Hepatocyte (in vitro differentiated cells): Measurements from ENCODE around the gene ZNRF3.
A peak's percentile ranks its signal among the peaks of the same experiment; 100 is the strongest.

Experiments
- CTCF ChIP-seq: fragments of 200-600 bp; sonication (generic); IDR thresholded peaks from 2 replicates; pipeline ENCODE4 v1.5.1; 2016; ENCODE audit warnings: antibody characterized with exemption, mild to moderate bottlenecking; ENCODE audit not compliant: poor library complexity
- EZH2 ChIP-seq: fragments of 200-600 bp; sonication (generic); IDR thresholded peaks from 2 replicates; pipeline ENCODE4 v1.6.1; 2016; ENCODE audit warnings: antibody characterized with exemption, mild to moderate bottlenecking, borderline replicate concordance

- TF ChIP-seq CTCF: no peak
- peak; percentile 25 for TF ChIP-seq EZH2
Measured at GRCh38 chr22:29073618-29074275, 190.4 kb downstream of the ZNRF3 start.
